IPS-11a (cell line): ENCODE results near the gene KATNIP.

Source experiments
- H3K4me3 ChIP-seq: one replicate; pipeline ENCODE4 v1.5.1; 2013; ENCODE audit warnings: low read depth, low read length, control low read depth

The KATNIP gene

DNA sequence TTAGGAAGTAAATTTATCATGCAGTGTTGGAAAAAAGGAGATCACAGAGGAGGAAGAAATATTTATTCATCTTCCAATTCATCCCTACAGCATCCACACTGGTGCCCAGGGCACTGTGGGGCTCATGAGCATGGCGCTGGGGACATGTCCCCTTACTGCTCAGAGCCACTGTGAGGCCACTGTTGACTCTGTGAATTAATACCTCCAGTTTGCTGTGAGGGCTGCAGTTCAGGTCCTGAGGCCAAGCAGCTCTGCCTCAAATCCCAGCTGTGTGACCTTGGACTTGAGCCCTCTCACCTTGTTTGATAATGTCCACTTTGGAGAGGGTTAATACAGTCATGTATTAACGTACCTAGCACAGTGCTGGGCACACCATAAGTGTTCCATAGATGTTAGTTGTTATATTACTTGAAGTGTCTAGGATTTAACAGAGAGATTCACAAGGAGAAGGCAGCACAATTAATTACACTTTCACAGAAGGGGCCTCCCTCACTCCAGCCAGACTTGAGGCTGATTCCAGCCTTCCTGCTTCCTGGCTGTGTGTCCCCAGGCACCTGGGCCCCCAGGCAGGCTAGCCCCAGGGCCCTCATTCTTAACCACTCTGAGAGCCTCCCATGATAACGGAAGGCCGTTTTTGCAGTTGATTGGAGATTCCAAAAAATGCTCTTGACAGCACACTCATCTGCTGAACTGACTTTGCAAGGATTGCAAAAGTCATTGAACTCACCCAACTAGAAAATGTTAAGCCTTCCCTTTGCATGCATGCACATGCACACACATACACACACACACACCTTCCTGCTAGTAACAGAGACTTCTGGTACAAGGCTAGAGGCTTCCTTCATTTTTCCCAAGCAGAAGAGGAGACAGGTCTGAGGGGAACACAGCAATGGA lies 29.4 kb downstream of the KATNIP start:
- H3K4me3 ChIP-seq, result no peak overlapping the region

DNA sequence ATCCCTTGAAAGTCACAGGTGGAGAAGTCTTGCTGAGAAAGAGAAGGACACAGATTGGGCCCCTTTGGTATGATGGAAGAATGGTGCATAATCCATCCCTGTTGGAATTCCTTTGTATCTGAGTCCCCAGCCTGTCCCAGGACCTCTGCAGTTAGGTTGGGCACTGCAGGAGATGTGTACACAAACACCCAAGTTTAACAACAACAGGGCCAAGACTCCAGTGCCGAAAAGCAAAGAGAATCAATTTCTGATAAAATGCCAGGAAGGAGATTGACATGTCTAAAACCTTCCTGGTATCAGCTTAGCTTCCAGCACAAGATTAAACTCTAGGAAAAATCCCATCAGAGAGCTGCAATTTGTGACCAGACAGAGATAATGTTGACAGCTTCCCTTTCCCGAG lies 32.9 kb downstream of the KATNIP start:
- H3K4me3 ChIP-seq, result no peak overlapping the region

DNA sequence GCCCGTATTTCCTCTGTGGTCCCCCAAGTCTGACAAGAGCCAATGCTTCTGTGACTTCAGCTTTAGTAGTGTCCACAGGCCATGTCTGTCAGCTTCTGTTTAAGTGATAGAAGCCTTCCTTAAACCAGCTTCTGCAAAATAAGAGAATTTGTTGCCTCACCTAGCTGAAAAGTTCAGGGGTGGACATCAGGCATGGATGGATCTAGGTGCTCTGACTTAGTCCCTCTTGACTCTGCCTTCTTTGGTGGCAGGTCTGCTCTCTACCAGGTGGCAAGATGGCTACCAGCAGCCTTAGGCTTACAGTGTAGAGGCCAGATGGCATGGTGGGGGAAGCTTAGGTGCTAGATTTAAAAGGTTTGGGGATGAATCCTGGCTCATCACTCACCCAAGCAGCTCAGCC lies 33.7 kb downstream of the KATNIP start:
- H3K4me3 ChIP-seq, result no peak overlapping the region

DNA sequence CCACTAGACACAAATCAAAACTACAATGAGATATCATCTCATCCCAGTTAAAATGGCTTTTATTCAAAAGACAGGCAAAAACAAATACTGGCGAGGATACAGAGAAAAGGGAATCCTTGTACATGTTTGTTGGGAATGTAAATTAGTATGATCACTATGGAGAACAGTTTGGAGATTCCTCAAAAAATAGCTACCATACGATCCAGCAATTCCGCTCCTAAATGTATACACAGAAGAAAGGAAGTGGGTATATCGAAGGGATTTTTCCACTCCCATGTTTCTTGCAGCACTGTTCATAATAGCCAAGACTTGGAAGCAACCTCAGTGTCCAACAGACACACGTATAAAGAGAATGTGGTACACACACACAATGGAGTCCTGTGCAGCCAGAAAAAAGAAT lies 35.3 kb downstream of the KATNIP start:
- no peak overlapping the region for H3K4me3 ChIP-seq

DNA sequence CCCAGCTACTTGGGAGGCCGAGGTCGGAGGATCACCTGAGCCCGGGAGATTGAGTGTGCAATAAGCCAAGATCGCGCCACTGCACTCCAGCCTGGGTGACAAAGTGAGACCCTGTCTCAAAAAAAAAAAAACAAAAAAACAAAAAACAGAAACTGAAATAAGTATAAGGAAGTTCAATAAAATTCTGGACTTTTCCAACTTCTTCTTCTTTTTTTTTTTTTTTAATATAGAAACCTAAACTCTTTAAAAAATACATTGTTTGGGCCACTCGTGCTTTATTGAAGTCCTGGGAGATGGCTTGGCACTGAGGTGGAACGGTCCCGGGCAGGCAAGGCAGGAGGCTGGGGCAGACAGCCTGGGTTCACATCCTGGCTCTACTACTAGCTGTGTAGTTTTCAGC lies 36.8 kb downstream of the KATNIP start:
- H3K4me3 ChIP-seq, result no peak overlapping the region

DNA sequence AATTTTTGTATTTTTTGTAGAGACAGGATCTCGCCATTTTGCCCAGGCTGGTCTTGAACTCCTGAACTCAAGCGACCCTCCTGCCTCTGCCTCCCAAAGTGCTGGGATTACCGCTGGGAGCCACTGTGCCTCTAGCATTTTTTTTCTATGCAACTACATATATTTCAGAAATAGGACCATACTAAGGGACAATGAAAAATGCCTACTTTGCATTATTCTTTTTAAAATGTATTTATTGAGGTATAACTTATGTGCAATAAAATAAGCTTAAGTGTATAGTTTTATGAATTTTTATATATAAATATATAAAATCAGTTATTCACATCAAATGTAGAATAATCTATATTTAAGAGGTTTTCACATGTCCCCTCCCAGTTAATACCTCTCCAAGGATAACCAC lies 38.1 kb downstream of the KATNIP start:
- no peak overlapping the region for H3K4me3 ChIP-seq

DNA sequence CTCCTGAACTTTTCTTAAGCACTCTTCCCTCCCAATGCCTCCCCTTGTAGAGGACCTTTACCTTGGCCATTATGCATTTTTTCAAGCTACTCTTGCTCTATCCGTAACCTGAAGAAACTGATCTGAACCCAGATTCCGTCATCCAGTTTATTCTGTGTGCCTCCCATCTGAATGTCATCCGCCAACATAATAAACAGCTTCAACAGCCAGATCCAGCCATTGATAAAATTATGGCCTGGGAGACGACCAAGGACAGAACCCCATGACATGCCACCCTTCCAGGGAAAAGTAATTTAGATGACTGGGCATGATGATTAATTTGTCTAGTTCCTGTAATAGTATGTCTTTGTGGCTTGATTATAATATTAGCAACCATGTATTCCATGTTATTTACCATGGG lies 41.9 kb downstream of the KATNIP start:
- H3K4me3 ChIP-seq, result no peak overlapping the region

DNA sequence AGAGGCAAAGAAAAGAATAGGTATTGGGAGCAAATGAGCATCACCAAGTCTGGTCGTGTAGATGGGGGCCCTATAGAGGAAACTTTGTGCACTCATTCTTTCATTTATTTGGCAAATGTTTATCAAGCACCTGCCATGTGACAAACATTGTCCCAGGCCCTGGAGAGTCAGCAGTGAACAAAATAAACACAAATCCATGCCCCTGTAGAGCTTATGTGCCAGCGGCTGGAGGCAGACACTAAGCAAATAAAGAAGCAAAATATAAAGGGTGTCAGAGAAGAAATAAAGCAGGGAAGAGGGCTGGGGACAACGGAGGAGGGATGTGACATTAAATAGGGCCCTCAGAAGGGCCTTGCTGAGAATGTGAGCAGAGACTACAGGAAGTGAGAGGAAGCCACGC lies 45.5 kb downstream of the KATNIP start:
- H3K4me3 ChIP-seq, result no peak overlapping the region

DNA sequence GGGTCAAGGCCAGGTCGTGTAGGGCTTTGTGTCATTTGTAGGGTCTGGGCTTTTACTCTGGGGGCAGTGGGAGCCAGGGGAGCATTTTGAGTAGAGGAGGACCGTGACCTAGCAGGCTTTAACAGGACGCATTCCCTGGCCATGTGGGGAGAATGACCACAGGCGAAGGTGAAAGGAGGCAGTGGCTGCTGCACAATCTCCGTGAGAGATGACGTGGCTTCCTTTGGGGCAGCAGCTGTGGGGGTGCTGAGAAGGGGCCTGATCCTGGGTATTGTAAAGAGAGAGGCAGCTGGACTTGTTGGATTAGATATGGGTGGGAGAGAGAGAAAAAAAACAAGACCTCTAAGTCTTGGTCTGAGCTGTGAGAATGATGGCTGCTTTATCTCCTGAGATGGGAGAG lies 46.0 kb downstream of the KATNIP start:
- H3K4me3 ChIP-seq, result no peak overlapping the region

DNA sequence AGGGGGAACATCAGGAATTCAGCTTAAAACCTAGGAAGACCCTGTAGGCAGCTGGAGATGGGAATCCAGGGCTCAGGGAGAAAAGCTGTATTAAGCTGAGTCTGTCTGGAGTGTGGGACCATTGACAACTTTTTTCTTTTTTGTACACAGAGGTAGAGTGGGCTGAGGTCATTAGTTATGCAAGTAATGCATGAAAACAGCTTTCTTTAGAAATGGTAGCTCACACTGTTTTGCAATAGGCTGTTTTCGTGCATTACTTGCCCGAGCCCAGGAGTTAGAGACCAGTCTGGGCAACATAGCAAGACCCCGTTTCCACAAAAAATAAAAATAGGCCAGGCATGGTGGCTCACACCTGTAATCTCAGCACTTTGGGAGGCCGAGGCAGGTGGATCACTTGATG lies 46.5 kb downstream of the KATNIP start:
- no peak overlapping the region for H3K4me3 ChIP-seq

DNA sequence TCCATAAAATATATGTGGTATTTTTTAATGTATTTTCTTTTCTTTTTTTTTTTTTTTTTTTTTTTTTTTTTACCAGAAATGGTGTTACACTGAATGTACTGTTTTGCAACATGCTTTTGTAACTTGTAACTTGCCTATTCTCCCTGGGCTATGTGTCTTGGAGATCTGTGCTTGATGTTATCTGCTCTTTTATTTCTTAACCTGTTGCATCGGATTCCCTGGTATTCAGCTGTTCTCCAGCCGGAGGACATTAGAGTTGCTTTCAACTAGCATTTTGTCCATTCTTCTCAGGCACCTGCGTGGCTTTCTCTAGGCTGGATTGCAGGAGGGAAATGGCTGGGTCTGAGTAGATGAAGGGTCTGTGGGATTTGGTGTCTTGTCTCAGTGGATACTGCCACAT lies 47.4 kb downstream of the KATNIP start:
- no peak overlapping the region for H3K4me3 ChIP-seq

DNA sequence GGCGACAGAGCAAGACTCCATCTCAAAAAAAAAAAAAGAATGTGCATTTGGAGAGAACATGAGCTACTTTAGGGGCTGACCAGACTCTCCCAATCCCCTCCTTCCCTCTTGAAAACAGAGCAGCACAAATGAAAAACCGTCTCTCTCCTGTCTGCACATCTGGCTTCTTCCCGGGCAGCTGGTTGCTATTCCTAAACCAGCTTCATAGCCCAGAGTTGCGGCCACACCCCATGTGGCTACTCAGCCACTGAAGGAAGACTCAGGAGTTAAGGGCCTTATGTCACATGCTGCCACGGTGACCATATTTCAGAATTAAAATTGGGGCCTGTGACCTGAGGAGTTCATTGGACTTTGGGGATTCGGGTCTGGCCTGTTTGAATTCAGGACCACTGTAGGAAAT lies 48.3 kb downstream of the KATNIP start:
- H3K4me3 ChIP-seq, result no peak overlapping the region

DNA sequence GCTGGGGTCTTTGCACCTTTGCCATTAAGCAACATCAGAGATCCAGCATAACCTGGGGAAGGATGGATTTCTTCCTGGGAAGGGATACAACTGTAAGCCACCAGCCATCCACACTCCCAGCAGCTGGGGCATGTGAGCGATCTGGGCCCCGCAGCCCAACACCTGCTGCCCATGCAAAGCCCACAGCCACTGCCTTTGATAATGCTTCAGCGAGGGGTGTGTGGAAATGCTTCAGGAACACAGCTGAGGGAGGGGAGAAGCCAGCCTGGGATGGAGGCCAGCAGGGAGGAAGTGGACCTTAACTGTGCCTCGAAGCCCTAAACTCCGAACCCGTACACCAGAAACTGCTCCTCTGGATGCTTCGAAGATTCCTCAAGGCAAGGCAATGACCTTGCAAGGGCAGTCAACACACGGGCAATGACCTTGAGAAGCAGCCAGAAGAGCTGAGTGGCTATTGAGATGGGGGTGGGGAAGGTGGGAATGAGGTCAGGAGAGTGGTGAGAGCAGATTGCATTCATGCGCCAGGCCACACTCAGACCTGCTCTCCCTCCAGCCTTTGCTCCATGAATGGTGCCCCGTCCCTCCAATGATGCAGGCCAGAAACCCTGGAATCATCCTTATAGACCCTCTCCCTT lies 49.1 kb downstream of the KATNIP start:
- H3K4me3 ChIP-seq, result no peak overlapping the region

DNA sequence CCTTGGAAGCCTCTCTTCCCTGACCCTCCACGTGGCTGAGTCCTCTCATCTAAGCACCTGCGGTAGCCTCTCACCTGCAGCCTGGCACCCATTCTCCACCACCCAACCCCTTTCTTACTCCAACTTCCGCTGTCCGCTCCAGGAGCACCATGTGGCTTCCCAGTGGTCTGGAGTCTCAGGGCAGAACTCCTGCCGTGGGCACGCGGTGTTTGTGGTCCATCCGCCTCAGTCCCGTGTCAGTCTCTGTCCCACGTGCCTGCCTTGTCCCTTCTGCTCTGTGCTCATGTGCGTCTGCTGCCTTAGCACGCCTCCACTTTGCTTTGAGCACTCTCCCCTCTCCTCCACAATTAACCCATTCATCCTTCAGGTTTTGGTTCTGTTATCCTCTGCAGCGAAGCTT lies 49.7 kb downstream of the KATNIP start:
- no peak overlapping the region for H3K4me3 ChIP-seq
